Measurements from ENCODE around the gene POLR2I. TPM values are rescaled to one million over a fixed set of nuclear protein-coding genes. Genes with fewer than 3 reads are reported as not detected.

POLR2I gene
- total and polyA plus RNA-seq, 9 of the 15 experiments (the other 6 are each of a cell fraction or from before 2014, with no cell fraction given): 28.0 to 283 (median 123) TPM

- TF ChIP-seq ZBTB34 (CRISPR knock-in tag; IDR thresholded peaks at IDR 0.05) (no peak), CHAMP1 (IDR thresholded peaks at IDR 0.05) (no peak)
Observed at GRCh38 chr19:36086326-36086725, 28.3 kb downstream of the POLR2I start (continued).

GRCh38 chr19:36084231-36085009 is 30.3 kb downstream of the POLR2I start:
- H3K9me3 ChIP-seq (replicated peaks; ENCODE audit: control insufficient read depth, insufficient read depth, low read depth, low read length): no peaks in the 10 kb centered on the region
- CTCF ChIA-PET (ENCODE audit: low intra/inter-chr PET ratio): no interaction called here
- H3K4me2 ChIP-seq (ENCODE audit: insufficient read depth, low read length): no peak overlapping the region
- intact Hi-C loops (cut with micrococcal nuclease): no loop called here
- no peaks in the 10 kb centered on the region for H3K79me2 ChIP-seq (ENCODE audit: control insufficient read depth, insufficient read depth, low read length)
- H3K9me1 ChIP-seq (ENCODE audit: control insufficient read depth, insufficient read depth, low read length): no peaks in the 10 kb centered on the region
- no peak overlapping the region for H3K9ac ChIP-seq (ENCODE audit: insufficient read depth in 1 of 2, low read depth in 2 of 2, low read length in 2 of 2)
- H3K4me3 ChIP-seq: no peak overlapping the region
- ATAC-seq (no peak), FAIRE-seq (no peak), DNase-seq (ENCODE audit: extremely low read depth in 1 of 4, low spot score in 3 of 4) (no peak)
- H4K20me1 ChIP-seq (replicated peaks; ENCODE audit: control insufficient read depth, insufficient read depth, low read length): no peaks in the 10 kb centered on the region; the same call in 1 of the 2 replicates
- 88% methylated on average over 12 of the region's 12 CpGs for WGBS (ENCODE audit: insufficient coverage, low coverage, missing lambda C conversion rate)
- H3K27me3 ChIP-seq (ENCODE audit: control insufficient read depth in 2 of 2, insufficient read depth in 2 of 2, low read length in 2 of 2): no peaks in the 10 kb centered on the region
- in situ Hi-C loops (cut with MboI): no loop called here
- POLR2A ChIA-PET: interaction anchor here (0.7 to 1.3 kb wide), 2 partner anchors 17 to 24 kb away, joined by 3 read pairs; no protein-coding TSS in a partner anchor
- no peak overlapping the region for H3K27ac ChIP-seq (ENCODE audit: extremely low read depth, low read depth, low read length)
- H3K4me1 ChIP-seq (replicated peaks in 1 of 2; ENCODE audit: control insufficient read depth in 2 of 2, insufficient read depth in 2 of 2, low read length in 2 of 2): no peaks in the 10 kb centered on the region
- BruUV-seq (replicated peaks): no TSS peak
- peaks cover 88% of the 10 kb centered on the region for H3K36me3 ChIP-seq (ENCODE audit: control insufficient read depth, insufficient read depth, low read length)
- H2AFZ ChIP-seq (ENCODE audit: low read depth, low read length): no peak overlapping the region
- peak; percentile 28; the same call in 1 of the 2 replicates for TF ChIP-seq POLR2G (IDR thresholded peaks at IDR 0.05; ENCODE audit: low read depth, low read length)
- 0 out of 2 replicates have a peak, but pooled peaks have one; percentile 17 for TF ChIP-seq RBFOX2 (IDR thresholded peaks at IDR 0.05; ENCODE audit: low read depth, low read length)
- TF ChIP-seq ZBTB40 (IDR thresholded peaks at IDR 0.05): no peak
- TF ChIP-seq ZBTB40 (CRISPR knock-in tag; IDR thresholded peaks at IDR 0.05): no peak

All from K562 (cell line).